SKM-1 treated with dmso at 0.1 percent for 144 hours (cell line): ENCODE data around the gene BICRA.
"Not testable (repeated sequence)": the region's sequence is repeated elsewhere in the genome, so short reads cannot be mapped to it uniquely, and the experiment has no call there.

Source experiments
- DNase-seq: peaks from one replicate; lab custom pipeline; 2025; ENCODE audit not compliant: unreplicated experiment; lab: John Stamatoyannopoulos, UW

Gene BICRA

DNA sequence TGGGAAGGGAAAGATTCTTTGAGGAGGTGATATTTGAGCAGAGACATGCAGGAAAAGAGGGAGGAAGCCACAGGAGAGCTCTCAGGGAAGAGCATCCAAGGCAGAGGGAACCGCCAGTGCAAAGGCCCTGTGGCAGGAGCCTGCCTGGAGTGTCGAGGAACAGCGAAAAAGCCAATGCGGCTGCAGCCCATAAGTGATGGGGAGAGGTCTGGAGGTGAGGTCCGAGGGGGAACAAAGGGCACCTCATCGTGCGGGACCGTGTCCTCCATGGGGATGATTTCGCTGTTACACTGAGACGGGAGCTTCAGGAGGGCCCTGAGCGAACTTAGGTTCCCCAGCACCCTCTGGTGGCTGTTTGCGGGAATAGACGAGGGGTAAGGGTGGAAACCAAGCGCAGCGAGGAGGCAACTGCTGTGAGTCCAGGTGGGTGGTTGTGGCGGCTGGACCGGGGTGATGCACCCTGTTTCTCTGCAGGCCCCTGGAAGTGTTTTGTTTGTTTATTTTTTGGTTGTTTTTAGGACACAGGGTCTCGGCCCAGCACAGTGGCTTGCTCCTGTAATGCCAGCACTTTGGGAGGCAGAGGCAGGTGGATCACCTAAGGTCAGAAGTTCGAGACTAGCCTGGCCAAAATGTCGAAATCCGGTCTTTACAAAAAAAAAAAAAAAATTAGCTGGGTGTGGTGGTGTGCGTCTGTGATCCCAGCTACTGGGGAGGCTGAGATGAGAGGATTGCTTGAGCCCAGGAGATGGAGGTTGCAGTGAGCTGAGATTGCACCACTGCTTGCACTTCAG, 98.4 kb downstream of the BICRA start:
- peak; percentile 63 for DNase-seq

DNA sequence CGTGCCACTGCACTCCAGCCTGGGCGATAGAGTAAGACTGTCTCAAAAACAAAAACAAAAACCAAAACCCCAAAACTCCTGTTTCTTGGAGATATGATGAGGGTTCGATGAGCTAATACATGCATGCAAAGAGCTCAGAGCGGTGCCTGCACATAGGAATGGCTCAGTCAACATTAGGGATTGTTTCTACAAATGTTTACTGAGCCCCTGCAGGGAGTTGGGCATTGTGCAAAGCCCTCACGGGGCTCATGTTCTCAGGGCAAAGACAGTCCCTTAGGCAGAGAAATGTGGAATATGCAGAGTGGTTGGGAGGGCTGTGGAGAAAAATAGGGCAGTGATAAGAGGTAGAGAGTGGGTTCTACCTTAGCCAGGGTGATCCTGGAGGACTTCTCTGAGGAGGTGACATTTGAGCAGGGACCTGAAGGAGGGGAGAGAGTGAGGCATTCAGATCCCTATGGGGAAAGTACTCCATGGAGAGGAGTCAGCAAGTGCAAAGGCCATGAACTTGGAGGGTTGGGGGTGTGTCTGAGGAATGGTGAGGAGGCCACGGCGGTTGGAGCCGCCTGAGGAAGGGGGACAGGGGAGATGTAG, 102.8 kb downstream of the BICRA start:
- DNase-seq, result no peak

DNA sequence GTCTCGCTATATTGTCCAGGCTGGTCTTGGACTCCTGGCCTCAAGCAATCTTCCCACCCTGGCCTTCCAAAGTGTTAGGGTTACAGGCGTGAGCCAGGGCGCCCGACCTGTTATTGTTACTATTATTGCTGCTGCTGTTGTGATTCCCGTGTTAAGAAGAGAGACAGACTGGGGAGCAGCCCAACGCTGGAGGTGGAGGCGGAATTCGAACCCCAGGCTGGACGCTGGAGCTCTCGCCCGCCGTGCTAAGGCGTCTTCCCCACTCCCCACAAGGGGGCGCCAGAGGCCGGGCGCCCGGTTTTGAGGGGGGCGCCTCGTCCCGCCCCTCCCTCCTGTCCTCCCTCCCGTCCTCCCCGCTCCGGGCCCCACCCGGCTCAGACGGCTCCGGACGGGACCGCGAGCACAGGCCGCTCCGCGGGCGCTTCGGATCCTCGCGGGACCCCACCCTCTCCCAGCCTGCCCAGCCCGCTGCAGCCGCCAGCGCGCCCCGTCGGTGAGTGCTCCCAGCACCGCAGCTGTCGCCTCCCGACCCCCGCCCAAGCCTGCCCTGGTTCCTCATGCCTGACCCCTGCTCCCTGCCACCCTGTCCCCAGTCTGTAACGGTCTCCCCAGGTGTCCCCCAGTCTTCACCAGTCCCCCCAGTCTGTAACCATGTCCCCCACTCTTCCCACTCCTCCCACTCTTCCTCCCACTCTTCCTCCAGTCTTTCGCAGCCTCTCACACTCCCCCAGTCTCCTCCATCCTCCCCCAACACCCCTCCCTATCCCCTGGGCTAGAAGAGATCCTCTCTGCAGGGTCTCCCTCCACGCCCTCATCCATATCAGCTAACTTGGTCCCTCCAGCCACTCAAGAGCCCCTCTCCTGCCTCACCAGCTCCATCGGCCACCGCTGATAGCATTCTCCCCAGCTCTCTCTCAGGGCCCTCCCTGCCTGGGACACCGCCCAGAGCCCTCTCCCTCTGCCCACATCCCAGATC, 104.4 kb downstream of the BICRA start, which contains the start of gene EHD2:
Gene EHD2 (plus strand): TSS at position 377 of the 976 bp plus-strand sequence. CDS start 3,191 bp downstream, outside the sequence.
- no peak for DNase-seq

DNA sequence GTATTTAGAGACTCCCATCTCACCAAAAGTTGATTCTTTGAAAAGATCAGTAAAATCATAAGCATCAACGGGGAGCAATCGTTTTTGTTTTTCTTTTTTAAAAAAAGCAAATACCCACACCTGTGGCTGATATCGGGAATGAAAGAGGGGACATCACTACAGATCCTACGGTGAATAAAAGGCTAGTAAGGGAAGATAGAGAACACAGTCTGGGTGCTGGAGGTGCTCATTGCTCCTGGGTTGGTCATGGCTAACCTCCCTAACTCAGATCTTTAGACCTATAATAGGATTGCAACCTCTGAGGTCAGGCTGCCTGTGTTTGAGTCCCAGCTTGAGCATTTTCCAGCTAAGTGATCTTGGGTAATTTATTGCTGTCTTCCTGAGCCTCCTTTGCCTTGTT, 105.4 kb downstream of the BICRA start:
- no peak for DNase-seq

DNA sequence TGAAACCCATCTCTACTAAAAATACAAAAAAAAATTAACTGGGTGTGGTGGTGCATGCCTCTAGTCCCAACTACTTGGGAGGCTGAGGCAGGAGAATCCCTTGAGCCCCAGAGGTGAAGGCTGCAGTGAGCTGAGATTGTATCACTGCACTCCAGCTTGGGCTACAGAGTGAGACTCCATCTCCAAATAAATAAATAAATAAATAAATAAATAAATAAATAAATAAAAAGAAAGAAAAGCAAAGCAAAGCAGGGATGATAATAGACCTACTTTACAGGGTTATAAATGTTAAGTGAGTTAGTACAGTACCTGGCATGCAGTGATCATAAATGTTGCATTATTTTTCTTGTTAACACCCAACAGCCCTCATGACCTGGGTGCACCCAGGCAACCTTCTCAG, 105.9 kb downstream of the BICRA start:
- DNase-seq, result not testable (repeated sequence)

DNA sequence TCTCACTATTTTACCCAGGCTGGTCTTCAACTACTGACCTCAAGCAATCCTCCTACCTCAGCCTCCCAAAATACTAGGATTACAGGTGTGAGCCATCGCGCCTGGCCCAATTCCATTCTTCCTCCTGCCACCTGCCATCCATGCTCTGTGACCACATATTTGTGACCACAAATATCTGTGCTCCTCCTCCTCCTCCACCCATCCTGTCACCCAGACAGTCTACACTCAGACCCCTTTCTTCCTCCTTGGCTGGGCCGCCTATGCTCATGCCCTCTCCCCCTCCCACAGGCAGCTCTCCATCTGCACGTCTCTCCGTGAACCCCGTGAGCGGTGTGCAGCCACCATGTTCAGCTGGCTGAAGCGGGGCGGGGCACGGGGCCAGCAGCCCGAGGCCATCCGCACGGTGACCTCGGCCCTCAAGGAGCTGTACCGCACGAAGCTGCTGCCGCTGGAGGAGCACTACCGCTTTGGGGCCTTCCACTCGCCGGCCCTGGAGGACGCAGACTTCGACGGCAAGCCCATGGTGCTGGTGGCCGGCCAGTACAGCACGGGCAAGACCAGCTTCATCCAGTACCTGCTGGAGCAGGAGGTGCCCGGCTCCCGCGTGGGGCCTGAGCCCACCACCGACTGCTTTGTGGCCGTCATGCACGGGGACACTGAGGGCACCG, 107.5 kb downstream of the BICRA start:
- DNase-seq, result no peak

DNA sequence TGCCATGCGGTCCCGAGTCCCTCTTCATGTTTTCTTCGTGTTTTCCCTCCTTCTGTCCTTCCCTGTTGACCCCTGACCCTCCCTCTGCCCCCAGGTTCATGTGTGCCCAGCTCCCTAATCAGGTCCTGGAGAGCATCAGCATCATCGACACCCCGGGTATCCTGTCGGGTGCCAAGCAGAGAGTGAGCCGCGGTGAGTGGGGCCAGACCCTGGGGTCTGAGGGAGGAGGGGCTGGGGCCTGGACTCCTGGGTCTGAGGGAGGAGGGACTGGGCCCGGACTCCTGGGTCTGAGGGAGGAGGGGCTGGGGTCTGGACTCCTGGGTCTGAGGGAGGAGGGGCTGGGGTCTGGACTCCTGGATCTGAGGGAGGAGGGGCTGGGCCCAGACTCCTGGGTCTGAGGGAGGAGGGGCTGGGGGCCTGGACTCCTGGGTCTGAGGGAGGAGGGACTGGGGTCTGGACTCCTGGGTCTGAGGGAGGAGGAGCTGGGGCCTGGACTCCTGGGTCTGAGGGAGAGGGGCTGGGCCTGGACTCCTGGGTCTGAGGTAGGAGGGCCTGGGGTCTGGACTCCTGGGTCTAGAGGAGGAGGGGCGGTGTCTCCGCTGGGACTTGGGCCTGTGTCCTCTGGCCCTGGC, 109.6 kb downstream of the BICRA start:
- not testable (repeated sequence) for DNase-seq

DNA sequence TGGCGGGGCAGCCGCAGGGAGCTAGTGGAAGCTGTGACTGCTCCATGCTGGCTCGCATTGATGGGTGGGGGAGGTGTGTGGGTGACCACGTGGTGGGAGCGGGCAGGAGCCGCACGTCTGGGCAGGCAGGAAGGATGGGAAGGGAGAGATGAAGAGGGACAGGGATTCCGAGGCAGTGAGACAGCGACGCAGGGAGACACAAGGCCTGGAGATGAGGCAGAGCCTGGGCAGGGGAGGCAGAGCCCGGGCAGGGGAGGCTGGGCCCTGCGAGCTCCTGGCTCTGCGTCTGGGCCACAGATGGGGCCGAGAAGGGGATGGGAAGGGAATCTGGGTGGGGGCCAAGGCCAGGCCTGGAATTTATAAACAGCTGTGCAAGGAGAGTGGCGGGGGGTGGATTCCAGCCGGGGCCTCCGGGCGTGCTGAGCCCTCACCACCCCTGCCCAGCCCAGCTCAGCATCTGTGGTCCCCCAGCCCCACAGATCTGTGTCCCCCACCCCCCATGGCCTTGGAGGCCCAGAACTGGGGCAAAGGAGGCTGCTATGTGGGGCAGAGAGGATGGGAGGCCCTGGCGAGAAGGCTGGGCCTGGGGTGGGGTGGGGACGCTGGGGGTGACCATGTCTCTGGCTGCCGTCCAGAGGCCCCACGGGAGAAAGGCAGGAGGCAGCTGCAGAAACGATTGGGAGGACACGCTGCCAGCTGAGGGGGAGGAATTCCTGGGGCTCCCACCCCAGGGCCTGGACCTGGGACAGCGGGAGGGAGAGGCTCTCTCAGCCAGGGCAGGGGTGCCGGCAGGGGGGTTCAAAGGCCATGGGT, 110.3 kb downstream of the BICRA start:
- no peak for DNase-seq

DNA sequence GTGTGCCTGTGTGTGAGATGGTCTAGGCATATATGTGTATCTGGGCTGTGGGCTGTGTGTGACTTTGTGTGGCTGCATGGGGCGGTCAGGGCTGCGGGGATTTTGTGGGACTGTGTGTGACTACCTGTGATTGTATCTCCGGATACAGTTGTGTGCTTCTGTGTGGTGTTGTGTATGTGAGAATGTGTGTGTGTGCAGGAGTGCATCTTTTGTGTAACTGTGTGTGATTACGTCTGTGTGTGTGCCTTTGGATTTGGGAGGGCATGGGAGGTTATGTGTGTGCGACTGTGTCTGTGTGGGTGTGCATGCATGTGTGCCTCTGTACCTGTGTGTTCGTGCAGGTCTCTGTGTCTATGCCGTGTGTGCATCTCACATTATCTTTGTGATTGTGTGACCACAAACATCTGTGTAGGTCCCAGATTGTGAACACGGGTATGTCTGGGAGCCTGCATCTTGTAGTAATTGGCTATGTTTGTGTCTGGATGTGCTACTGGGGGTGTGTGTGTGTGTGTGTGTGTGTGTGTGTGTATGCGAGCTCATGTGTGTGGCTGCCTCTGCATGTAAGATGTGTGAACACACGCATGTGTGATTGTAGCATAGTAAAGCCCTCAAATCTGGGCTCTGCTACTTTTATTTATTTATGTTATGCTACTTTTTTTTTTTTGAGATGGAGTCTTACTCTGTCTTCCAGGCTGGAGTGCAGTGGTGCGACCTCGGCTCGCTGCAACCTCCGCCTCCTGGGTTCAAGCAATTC, 111.9 kb downstream of the BICRA start:
- DNase-seq, result no peak

DNA sequence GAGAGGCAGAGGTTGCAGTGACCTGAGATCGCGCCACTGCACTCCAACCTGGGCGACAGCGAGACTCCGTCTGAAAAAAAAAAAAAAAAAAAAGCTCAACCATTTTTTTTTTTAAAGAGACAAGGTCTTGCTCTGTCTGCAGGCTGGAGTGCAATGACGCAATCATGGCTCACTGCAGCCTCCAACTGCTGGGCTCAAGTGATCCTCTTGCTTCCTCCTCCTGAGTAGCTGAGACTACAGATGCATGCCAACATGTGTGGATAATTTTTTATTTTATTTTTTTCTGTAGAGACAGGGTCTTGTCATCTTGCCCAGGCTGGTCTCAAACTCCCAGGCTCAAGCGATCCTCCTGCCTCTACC, 114.6 kb downstream of the BICRA start:
- peak; percentile 29 for DNase-seq

DNA sequence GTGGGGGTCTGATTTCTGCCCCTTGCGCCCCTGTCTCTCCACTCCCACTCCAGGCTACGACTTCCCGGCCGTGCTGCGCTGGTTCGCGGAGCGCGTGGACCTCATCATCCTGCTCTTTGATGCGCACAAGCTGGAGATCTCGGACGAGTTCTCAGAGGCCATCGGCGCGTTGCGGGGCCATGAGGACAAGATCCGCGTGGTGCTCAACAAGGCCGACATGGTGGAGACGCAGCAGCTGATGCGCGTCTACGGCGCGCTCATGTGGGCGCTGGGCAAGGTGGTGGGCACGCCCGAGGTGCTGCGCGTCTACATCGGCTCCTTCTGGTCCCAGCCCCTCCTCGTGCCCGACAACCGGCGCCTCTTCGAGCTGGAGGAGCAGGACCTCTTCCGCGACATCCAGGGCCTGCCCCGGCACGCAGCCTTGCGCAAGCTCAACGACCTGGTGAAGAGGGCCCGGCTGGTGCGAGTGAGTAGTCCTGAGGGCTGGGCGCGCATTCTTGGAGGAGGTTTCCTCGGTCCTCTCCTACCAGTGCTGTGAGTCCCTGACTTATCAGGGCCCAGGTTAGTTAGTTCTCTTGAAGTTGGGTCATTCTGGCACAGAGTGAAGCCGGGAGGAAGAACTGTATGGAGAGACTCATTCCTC, 116.9 kb downstream of the BICRA start:
- peak; percentile 73 for DNase-seq

DNA sequence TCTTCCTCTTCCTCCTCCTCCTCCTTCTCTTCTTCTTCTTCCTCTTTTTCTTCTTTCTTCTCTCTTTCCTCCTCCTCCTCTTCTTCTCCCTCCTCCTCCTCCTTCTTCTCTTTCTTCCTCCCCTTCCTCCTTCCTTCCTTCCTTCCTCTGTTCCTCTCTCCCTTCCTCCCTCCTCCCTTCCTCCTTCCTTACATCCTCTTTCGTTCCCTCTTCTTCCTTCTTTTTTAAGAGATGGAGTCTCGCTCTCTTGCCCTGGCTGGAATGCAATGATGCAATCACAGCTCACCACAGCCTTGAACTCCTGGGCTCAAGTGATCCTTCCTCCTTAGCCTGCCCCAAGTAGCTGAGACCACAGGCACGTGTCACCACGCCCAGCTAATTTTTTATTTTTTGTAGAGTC, 117.5 kb downstream of the BICRA start:
- DNase-seq, result peak; percentile 76

DNA sequence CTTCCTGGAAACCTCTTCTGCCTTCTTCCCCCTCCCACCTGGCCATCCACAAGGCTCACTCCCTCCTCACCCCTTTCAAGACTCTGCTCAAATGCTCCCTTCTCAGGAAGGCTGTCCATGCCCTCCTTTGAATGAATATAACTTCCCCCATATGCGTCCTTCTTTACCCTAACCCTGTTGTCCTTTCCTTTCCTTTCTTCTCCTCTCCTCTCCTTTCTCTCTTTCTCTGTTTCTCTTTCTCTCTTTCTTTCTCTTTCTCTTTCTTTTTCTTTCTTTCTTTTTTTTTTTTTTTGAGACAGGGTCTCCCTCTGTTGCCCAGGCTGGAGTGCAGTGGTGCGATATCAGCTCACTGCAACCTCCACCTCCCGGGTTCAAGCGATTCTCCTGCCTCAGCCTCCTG, 119.4 kb downstream of the BICRA start:
- DNase-seq, result not testable (repeated sequence)

DNA sequence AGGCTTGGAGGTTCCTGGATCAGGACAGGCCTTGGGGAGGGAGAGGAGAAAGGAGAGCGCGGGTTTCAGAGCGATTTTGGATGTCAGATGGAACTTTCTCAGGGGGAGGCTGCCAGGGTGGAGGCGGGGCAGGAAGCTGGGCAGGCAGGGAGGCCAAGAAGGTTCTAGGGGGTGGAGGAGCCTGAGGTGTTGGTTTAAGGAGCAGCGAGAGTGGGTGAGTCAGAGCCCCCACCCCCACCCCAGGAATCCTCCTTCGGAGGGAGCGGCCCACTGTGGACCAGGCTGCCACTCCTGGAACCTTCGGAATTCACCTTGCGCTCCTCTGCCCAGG, 120.5 kb downstream of the BICRA start:
- no peak for DNase-seq

DNA sequence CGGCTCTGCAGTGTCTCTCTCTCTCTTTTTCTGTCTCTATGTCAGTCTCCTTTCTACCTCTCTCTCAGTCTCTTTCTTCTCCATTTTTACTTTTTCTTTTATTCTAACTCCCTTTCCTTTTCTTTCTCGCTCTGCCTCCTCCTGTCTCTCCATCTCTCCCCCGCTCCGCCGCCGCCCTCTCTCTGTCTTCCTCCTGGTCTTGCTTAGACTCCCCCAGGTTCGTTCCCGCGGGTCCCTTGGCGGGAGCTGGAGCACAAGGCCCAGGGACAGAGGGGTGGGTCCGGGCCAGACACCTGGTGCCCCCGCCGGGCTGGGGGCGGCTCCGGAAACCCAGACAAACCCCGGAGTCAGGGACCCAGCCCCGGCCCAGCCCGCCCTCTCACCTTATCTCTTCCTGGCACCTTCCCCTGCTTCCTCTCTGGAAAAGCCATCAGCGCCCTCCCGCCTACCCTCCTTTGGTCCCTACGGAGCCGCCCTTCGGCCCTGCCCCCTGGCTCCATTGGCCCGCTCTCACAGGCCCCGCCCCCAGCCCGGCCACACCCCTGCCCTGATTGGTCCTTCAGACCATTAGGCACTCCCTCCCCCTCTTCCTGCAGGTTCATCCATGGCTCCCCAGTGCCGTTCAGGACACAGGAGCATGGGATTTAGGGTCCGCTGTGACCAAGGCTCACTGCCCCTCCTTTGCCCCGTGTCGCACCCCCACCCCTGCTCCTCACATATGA, 121.0 kb downstream of the BICRA start:
- peak; percentile 24 for DNase-seq

DNA sequence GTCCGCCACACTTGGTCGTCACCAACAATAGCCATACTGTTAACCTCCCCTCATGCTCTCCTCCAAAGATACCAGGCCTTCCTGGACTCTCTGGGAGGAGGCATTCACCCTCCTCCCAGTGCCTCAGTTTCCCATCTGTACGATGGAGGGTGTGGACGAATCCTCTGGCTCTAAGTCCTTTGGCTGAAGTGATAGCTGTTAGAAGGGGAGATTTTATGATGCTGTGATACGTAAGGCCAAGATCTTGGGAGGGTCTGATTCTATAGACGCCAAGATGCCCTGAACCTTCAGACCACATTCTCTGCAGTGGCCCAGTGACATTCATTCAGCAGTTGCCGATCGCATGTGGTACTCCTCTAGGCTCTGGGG, 121.6 kb downstream of the BICRA start:
- no peak for DNase-seq

DNA sequence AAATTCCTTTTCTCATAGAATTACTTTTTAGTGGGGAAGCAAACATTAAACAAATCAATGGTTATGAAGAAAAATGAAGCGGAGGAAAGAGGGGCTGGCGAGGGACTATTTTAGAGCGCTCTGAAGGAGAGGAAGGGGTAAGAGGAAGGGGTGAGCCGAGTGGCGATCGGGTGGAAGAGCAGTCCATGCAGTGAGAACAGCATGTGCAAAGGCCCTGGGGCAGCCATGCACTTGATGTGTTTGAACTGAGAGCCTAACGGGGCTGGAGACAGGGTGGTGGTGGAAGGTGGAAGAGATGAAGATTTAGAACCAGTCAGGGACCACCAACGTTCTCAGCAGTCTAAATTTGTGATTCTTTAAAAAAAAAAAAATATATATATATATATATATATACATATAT, 122.0 kb downstream of the BICRA start:
- DNase-seq, result no peak

DNA sequence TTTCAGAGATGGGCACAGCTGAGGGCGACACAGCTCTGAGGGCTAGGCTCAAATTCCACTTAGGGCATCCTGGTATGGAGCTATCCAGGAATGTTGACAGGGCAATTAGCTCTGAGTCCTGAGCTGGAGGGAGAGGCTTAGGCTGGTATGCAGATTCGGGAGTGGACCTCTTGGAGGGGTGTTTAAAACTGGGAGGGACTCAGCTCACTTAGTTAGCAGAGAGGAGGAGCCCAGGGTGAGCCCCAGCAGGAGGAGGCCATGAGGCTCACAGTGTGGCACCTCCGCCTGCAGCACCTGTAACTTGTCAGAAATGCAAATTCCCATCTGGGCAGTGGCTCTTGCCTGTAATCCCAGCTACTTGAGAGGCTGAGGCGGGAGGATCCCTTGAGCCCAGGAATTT, 126.2 kb downstream of the BICRA start:
- DNase-seq, result no peak
